ENCODE data around the gene DDX23.
A peak's percentile ranks its signal among the peaks of the same experiment; 100 is the strongest.
"Not testable (repeated sequence)": the region's sequence is repeated elsewhere in the genome, so short reads cannot be mapped to it uniquely, and the experiment has no call there.

Gene DDX23

DNA sequence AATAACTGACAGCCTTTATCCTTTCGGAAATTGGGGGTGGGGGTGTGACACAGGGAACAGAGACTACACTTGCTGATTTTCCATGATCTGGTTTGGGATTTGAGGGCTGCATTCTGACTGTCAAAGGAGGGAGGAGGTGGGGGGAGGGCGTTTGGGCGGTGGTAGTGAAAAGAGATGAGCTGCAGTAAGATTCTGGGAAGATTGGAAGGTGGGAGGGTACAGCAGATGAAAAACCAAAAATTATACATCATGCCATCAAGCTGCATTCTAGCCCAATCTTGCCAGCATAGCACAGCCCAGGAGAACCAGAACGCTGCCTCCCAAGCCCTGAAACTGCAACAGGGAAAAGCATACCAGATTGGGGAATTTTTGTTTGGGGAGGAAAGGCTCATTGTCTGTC lies 11.3 kb upstream of the DDX23 start:
- no peak for DNase-seq (ENCODE audit: extremely low read depth in 1 of 2, low read depth in 1 of 2)

DNA sequence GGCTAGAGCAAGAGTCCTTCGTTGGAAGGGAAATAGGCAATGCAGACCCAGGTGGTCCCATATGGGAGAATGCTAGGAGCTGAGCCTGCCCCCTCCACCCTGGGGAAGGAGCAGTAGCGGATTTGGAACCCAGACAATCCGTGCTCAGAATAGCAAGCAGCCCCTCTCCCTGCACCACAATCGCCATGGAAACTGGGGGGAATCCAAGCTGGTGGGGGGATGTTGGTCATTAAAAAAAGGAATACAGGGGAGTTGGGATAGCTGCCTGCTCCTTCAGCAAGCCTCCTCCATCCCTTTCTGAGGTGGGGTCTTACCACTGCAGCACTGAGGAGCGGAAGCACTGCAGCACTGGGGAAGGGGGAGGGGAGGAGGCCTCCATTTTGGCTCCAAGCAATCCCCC lies 10.8 kb upstream of the DDX23 start:
- DNase-seq (ENCODE audit: extremely low read depth in 1 of 2, low read depth in 1 of 2), result no peak

DNA sequence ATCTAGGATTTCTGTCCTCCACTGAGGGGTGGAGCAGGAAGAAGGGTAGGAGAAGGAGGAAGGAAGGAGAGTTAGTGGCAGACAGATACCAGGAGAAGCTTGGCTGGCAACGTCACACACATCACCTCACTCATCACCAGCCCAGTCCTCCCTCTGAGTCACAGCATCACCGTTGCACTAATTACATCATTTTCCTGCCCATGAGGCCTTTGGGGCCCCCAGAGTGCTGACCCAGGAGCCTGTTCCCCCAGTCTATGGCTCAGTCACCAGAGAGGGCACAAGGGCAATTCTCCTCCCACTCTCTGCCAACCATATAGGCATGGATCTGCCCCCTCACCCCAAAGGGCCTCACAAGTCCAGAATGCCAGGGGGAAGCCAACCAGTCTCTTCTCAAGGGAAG lies 9.1 kb upstream of the DDX23 start:
- DNase-seq (ENCODE audit: extremely low read depth in 1 of 2, low read depth in 1 of 2), result no peak

DNA sequence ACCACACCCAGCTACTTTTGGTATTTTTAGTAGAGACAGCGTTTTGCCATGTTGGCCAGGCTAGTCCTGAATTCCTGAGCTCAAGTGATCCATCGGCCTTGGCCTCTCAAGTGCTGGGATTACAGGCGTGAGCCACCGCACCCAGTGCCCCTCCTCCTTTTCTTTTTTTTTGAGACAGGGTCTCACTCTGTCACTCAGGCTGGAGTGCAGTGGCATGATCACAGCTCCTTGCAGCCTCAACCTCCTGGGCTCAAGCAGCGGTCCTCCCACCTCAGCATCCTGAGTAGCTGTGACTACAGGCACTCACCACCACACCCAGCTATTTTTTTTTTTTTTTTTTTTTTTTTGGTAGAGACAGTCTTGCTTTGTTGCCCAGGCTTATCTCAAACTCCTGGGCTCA lies 8.3 kb upstream of the DDX23 start:
- not testable (repeated sequence) for DNase-seq (ENCODE audit: extremely low read depth in 1 of 2, low read depth in 1 of 2)

DNA sequence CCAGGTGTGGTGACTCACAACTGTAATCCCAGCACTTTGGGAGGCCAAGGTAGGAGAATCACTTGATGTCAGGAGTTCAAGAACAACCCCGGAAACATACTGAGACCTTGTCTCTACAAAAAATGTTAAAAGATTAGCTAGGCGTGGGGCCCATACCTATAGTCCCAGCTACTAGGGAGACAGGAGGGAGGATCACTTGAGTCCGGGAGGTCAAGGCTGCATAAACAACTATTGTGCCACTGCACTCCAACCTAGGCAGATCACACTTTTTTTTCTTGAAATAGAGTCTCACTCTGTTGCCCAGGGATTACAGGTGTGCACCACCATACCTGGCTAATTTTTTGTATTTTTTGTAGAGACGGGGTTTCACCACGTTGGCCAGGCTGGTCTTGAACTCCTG lies 7.6 kb upstream of the DDX23 start:
- no peak for DNase-seq (ENCODE audit: extremely low read depth in 1 of 2, low read depth in 1 of 2)

DNA sequence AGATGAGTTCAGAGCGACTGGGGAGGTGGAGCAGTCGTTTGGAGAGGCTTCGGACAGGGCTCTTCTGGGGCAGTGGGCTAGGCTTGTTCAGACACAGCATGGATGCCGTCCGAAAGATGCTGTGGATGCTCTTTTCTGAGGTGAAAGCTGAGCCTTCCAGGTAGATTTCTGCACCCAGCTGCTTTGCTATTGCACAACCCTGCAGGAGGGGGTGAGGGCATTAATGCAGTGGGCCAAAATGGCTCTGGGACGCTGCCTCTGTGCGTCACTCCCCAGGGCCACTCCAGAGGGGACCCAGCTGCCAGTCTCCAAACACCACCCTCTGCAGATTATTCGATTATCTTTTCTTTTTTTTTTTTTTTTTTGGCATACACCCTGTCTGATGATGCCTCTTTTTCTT lies 6.1 kb upstream of the DDX23 start:
- no peak for DNase-seq (ENCODE audit: extremely low read depth in 1 of 2, low read depth in 1 of 2)

DNA sequence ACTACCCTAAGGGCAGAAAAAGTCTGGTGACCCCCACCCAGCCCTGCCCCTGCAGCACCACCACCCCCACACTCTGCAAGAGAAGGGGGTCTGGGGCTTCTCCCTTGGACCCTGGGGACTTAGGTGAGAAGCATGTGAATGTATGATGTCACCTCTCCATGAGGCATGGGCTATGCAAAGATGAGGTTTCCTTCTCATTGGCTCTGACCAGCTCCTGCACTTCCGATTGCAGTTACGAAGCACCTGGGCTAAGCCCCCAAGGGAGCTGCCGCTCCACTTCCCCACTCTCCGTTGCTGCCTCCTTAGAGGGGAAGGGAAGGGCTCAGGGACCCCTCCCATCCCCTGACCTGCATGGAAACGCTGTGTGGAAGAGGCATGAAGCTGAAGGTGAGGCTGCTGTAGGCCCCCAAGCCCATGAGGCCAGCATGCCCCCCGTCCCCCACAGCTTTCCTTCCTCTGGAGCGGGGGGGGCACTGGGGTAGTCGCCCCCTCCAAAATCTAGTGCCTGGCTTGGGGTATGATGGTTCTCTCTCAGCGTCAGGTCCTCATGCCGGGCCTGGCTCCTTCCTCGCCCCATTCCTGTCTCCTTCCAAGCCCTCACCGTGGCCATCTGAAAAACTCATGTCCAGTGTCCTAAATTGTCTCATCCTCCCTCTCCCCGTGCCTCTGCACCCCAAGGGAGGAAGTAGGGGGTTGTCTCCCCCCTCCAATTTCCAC lies 5.5 kb upstream of the DDX23 start:
- DNase-seq (ENCODE audit: extremely low read depth in 1 of 2, low read depth in 1 of 2), result no peak

DNA sequence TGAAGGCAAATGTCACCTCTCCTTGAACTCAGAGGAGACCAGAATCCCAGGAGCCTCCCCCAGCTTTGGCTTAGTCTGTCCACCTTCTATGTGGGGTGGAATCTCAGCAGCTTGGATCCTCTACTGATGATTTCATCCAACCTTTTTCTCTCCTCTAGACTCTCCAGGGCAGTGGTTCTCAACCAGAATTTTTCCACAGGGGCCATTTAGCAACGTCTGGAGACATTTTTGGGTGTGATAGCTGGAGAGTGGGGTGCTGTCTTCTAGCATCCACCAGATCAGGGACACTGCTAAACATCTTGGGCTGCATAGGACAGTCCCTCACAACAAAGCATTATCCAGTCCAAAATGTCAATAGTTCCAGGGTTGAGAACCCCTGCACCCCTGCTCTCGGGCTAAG lies 4.4 kb upstream of the DDX23 start:
- DNase-seq (ENCODE audit: extremely low read depth in 1 of 2, low read depth in 1 of 2), result no peak

DNA sequence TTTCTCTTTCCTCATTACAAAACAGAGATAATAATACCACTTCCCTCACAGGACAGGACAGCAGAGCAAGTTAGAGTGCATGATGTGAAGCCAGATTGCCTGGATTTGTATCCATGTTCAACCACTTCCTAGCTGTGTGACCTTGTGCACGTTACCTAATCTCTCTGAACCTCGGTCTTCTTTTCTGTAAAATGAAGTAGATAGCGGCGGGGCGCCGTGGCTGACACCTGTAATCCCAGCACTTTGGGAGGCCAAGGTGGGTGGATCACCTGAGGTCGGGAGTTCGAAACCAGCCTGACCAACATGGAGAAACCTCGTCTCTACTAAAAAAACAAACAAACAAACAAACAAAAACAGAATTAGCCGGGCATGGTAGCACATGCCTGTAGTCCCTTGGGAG lies 3.0 kb upstream of the DDX23 start:
- not testable (repeated sequence) for DNase-seq (ENCODE audit: extremely low read depth in 1 of 2, low read depth in 1 of 2)

DNA sequence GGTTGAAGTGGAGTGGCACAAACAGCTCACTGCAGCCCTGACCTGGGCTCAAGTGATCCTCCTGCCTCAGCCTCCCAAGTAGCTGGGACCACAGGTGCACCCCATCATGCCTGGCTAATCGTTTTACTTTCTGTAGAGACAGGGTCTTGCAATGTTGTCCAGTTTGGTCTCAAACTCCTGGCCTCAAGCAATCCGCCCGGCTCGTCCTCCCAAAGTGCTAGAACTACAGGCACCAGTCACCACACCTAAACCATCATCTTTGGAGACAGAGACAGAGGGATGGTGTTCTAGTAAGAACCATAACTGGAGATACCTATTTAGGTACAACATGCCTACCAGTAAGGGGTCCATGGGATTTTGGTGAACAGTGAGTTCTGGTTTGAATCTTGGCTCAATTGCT lies 2.5 kb upstream of the DDX23 start:
- DNase-seq (ENCODE audit: extremely low read depth in 1 of 2, low read depth in 1 of 2), result no peak

DNA sequence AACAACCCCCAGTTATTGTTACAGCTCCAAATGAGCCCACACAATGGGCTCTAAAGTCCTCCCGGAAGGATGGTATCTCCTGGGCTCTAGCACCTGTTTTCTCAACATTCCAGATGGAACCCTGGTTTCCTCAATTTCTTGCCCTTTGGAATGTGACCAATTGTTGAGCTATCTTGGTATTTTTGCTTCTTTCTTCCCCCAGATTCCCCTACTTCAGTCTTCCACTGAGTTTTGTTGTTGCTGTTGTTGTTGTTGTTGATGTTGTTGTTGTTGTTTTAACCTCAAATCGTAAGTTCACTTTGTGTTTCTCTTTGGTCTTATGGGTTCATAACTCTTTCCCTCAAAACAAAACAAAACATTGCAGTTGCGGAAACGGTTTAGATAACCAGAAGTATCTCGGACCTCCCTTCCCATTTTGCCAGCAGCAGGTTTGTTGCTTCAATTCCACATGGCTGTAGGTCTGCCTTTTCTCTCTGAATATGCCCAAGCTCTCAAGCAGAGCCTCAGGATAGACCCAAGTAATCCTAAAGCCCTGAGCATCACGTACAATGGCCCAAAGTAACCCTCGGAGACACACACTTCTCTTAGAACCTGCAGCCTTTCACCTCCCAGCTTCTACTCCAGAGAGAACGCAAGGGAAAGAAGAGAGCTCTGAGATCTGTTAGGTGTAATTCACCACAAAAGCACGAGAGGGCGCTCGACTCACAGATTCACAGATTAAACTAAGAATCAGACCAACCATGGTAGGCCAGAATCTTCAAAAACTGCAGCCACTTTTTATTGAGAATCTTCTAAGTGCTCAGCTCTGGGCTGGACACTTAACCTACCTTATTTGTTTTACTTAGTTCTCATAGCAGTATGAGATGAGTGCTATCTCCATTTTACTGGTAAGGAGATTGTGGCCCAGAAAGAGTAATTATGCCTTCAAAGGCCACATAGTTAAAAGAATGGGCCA lies 1.0 kb upstream of the DDX23 start:
- DNase-seq (ENCODE audit: extremely low read depth in 1 of 2, low read depth in 1 of 2), result peak; percentile 53 to 80

DNA sequence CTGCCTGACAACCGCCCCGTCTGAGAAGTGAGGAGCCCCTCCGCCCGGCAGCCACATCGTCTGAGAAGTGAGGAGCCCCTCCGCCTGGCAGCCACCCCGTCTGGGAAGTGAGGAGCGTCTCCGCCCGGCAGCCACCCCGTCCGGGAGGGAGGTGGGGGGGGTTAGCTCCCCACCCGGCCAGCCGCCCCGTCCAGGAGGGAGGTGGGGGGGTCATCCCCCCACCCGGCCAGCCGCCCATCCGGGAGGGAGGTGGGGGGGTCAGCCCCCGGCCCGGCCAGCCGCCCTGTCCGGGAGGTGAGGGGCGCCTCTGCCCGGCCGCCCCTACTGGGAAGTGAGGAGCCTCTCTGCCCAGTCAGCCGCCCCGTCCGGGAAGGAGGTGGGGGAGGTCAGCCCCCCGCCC lies 9.9 kb downstream of the DDX23 start:
- DNase-seq (ENCODE audit: extremely low read depth in 1 of 2, low read depth in 1 of 2), result not testable (repeated sequence)

DNA sequence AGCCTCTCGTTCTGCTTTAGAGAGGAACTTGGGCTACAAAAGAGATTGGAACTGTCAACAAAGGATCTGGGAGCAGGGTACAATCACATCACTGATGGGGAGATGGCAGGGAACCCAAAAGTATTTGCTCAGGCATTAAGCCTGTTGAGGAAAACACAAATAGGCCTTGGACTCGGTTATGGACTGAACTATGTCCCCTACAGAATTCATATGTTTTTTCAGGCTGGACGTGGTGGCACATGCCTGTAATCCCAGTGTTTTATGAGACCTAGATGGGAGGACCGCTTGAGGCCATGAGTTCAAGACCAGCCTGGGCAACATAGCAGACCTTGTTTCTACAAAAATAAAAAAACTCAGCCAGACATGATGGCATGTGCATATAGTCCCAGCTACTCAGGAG lies 13.9 kb downstream of the DDX23 start:
- no peak for DNase-seq (ENCODE audit: extremely low read depth in 1 of 2, low read depth in 1 of 2)

DNA sequence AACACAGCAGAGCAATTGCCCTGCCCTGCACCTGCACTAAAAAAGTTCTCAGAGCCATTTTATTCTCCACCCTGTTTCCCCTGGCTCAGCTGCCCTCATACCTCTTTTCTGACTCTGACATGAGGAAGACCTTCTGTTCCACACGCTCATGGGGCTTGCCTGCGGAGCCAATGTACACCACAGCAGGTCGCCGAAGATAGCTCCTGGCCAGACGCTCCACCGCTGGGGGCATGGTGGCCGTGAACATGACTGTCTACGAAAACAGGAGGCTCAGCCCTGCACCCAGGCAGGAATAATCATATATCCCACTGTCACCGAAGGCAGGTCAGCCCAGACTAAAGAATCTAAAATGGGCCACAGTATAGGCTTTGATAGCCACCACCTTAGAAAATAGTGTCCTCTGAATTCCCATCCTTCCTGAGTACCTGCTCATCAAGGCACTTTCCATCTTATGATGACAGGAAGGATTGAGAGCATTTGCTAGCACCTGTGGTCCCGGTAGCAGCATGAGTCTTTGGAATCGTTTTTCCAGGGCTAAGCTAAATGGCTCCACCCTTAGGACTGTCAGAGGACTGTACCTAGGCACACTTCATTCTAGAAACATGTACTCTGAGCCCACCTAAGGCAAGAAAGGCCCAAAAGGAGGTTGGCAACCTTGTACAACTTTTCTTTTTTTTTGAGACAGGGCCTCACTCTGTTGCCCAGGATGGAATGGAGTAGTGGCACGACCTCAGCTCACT lies 19.5 kb downstream of the DDX23 start:
- DNase-seq (ENCODE audit: extremely low read depth in 1 of 2, low read depth in 1 of 2), result no peak

DNA sequence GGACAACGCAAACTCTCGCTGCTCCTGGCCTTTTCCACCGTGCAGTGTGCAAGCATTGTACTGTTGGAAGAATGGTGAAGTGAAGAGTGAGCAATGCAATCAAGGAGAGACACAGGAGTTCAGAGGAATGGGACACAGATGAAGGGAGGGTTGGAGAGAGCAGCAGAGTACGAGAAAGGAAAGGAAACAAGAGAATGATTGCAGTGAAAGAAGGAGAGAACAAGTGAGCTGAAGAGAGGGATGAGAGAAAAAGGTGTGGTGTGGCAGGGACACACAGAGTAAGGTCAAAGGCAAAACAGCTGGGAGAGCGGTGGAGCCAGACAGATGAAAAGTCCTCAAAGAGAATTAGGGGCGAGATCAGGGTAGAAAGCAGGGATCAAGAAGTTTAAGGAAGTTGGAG lies 20.7 kb downstream of the DDX23 start:
- no peak for DNase-seq (ENCODE audit: extremely low read depth in 1 of 2, low read depth in 1 of 2)

DNA sequence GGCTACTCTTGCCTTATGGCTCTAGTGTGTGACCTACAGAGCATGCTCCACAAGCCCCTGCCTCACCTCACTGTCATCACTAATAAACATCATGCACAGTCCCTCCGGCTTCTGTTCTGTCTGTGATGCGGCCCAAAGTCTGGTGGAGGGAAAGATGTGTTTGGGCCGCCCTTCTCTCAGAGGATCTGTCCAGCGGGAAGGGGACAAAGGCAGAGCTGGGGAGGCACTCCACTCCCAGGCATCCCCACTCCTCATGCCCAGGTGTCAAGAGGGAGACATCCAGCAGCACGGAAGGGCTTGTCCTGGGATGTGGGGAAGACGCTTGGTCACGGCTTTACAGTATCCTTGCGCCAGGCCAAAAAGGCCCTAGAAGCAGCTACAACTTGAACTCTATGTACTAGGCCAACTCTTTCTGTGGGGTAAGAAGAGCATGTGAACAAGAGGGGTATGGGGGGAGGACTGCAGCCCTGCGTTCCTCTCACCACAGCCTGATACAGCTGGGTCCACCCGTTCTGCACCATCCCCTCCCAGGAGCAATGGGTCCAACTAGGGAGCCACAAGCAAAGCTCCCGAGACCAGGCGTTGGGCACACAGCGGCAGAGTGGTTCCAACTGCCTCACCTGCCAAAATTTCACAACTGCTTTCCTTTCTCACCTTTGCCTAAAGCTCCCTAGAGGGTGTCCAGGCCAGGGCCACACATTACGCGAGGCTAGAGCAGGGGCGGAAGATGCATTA lies 23.0 kb downstream of the DDX23 start:
- no peak for DNase-seq (ENCODE audit: extremely low read depth in 1 of 2, low read depth in 1 of 2)

DNA sequence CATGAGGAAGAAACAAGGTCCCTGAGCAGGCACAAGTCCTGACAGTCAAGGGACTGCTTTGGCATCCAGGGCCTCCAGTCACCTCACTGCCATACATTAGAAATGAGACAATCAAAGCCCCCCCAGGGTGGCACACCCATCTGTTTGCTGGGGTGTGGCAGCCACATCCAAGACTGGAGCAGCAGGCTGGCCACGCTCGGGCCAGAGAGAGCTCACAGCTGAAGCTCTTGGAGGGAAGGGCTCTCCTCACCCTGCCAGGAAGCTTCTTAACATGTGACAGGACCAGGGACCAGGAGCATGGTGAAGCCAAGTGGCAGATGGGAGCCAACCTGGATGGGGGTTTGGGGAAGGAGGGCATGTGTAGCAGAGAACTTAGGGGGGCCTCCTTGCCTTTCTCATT lies 23.7 kb downstream of the DDX23 start:
- no peak for DNase-seq (ENCODE audit: extremely low read depth in 1 of 2, low read depth in 1 of 2)

DNA sequence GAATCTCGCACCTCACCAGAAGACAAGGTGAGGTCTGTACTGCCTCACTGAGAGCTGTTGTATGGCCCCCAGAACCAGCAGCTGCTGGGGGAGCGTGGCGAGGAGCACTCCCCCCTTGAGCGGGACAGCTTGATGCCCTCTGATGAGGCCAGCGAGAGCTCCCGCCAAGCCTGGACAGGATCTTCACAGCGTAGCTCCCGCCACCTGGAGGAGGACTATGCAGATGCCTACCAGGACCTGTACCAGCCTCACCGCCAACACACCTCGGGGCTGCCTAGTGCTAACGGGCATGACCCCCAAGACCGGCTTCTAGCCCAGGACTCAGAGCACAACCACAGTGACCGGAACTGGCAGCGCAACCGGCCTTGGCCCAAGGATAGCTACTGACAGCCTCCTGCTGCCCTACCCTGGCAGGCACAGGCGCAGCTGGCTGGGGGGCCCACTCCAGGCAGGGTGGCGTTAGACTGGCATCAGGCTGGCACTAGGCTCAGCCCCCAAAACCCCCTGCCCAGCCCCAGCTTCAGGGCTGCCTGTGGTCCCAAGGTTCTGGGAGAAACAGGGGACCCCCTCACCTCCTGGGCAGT lies 24.4 kb downstream of the DDX23 start:
- DNase-seq (ENCODE audit: extremely low read depth in 1 of 2, low read depth in 1 of 2), result no peak

DNA sequence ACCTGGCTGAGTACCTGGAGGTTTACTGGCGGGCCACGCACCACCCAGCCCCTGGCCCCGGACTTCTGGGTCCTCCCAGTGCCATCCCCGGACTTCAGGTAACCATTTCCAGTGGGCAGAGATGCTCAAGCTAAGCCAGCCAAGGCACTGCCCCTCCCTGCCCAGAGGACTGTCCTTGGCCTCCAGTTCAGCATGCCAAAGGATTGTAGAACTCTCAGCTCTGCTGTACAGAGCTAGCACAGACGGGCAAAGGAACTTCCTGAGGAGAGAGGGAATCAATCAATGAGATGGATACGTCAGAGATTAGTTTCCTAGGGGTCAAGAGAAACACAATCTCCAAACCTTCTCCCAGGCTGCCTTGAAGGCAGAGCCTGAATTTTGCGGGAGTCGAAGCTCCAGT lies 24.9 kb downstream of the DDX23 start:
- DNase-seq (ENCODE audit: extremely low read depth in 1 of 2, low read depth in 1 of 2), result no peak

DNA sequence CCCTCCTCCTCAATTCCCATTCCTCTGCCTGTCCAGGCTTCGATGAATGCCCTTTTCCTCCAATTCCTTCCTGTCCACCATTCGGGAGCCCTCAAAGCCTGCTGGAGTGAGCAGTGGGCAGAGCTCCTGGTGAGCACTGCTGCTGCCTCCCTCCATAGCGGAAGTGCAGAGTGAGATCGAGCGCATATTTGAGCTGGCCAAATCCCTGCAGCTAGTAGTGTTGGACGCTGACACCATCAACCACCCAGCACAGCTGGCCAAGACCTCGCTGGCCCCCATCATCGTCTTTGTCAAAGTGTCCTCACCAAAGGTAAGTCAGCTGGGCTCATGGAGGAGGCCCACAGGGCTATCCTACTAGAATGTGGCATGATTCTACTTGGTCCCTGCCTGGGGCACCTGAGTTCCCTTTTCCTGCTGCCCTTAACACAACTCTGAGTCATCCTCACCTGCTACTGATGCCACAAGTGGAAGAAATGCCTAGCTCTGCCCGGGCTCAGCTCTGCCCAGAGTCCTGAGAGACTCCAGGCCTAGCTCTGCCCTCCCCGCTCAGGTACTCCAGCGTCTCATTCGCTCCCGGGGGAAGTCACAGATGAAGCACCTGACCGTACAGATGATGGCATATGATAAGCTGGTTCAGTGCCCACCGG lies 25.6 kb downstream of the DDX23 start:
- no peak for DNase-seq (ENCODE audit: extremely low read depth in 1 of 2, low read depth in 1 of 2)

All from stimulated activated CD8-positive, alpha-beta memory T cell treated with anti-CD3 and anti-CD28 coated beads, Interleukin-7, amount 100 ng/mL, for 48 hours (primary cell).